H1 (cell line): ENCODE measurements around the gene CAMTA1. TPM values are rescaled to one million over a fixed set of nuclear protein-coding genes. Genes with fewer than 3 reads are reported as not detected.
A peak's percentile ranks its signal among the peaks of the same experiment; 100 is the strongest.

Experiments used
- CTCF ChIA-PET: fragments of 300-600 bp; sonication (Branson Sonifier 250); formaldehyde crosslinking; loops from one replicate; lab custom pipeline; 2021; ENCODE audit not compliant: partially characterized antibody; lab: Charles Lee
- POLR2A ChIA-PET: fragments of 300-600 bp; sonication (Branson Sonifier 250); formaldehyde crosslinking; loops from one replicate; lab custom pipeline; 2021; ENCODE audit warnings: inconsistent platforms; ENCODE audit not compliant: partially characterized antibody; lab: Charles Lee
- DNase-seq, 2 experiments: peaks; one replicate each; pipeline versions ENCODE4 v3.0.0 to v3.0.0-alpha.2; 2010 to 2022; ENCODE audit warnings: low spot score in 2 of 2, low read depth in 1 of 2, mixed read lengths in 1 of 2
- FAIRE-seq: peaks from 2 replicates; lab custom pipeline; 2011; peaks lifted over from hg19 to GRCh38; lab: Jason Lieb, UNC
- H2AFZ ChIP-seq: 2 replicates; pipeline ENCODE4 v1.8.1; 2012; ENCODE audit warnings: low read length, inconsistent platforms
- H2AK5ac ChIP-seq: 2 replicates; pipeline ENCODE4 v1.6.1; 2013; ENCODE audit warnings: low read depth, low read length
- H2BK120ac ChIP-seq: replicated peaks from 2 replicates; pipeline ENCODE3; 2013; ENCODE audit warnings: low read depth, low read length, inconsistent platforms
- H2BK12ac ChIP-seq: 2 replicates; pipeline ENCODE4 v1.6.1; 2013; ENCODE audit warnings: low read depth, low read length
- H2BK15ac ChIP-seq: 2 replicates; pipeline ENCODE4 v1.6.1; 2013; ENCODE audit warnings: low read length
- H2BK20ac ChIP-seq: 2 replicates; pipeline ENCODE4 v1.6.1; 2013; ENCODE audit warnings: low read length
- H2BK5ac ChIP-seq: 2 replicates; pipeline ENCODE4 v1.6.1; 2013; ENCODE audit warnings: low read depth, low read length
- H3K14ac ChIP-seq: 2 replicates; pipeline ENCODE4 v1.6.1; 2013; ENCODE audit warnings: inconsistent platforms; ENCODE audit not compliant: insufficient read length
- H3K18ac ChIP-seq: 2 replicates; pipeline ENCODE4 v1.6.1; 2013; ENCODE audit warnings: low read length; ENCODE audit errors: extremely low read depth
- H3K23ac ChIP-seq: 2 replicates; pipeline ENCODE4 v1.6.1; 2013; ENCODE audit warnings: inconsistent platforms; ENCODE audit not compliant: insufficient read length
- H3K23me2 ChIP-seq: 2 replicates; pipeline ENCODE4 v1.6.1; 2013; ENCODE audit warnings: low read depth, low read length
- H3K27ac ChIP-seq: 2 replicates; pipeline ENCODE4 v1.6.1; 2011; ENCODE audit warnings: low read depth, low read length, inconsistent platforms
- H3K27me3 ChIP-seq, 4 experiments: replicated peaks in 1 of 4; 1 replicate in 1 of 4; 2 replicates in 3 of 4; pipeline versions ENCODE4 v1.6.1 to v1.8.1; 2011 to 2013; ENCODE audit warnings: low read length in 3 of 4, mild to moderate bottlenecking in 3 of 4, inconsistent platforms in 2 of 4, mixed read lengths in 2 of 4, moderate library complexity in 1 of 4; ENCODE audit not compliant: control insufficient read depth in 3 of 4, insufficient read depth in 3 of 4; ENCODE audit errors: extremely low read depth in 1 of 4
- H3K36me3 ChIP-seq, 4 experiments: 2 replicates each; pipeline versions ENCODE4 v1.6.1 to v1.8.1; 2011 to 2013; ENCODE audit warnings: mild to moderate bottlenecking in 4 of 4, low read length in 3 of 4, moderate library complexity in 2 of 4, control low read depth in 1 of 4, inconsistent platforms in 1 of 4; ENCODE audit not compliant: insufficient read depth in 4 of 4, control insufficient read depth in 2 of 4
- H3K4ac ChIP-seq: replicated peaks from 2 replicates; pipeline ENCODE3; 2013; ENCODE audit warnings: low read length, low read depth, mixed read lengths, inconsistent platforms; ENCODE audit not compliant: insufficient read length
- H3K4me1 ChIP-seq, 4 experiments: replicated peaks in 1 of 4; 1 replicate in 1 of 4; 2 replicates in 3 of 4; pipeline versions ENCODE4 v1.6.1 to v1.8.1; 2011 to 2013; ENCODE audit warnings: low read length in 3 of 4, inconsistent platforms in 2 of 4, mixed read lengths in 1 of 4; ENCODE audit not compliant: insufficient read depth in 4 of 4, control insufficient read depth in 3 of 4
- H3K4me2 ChIP-seq, 2 experiments: 2 replicates each; pipeline versions ENCODE4 v1.6.1 to v1.8.1; 2011 to 2013; ENCODE audit warnings: low read depth in 2 of 2, low read length in 2 of 2, control low read depth in 1 of 2, inconsistent platforms in 1 of 2, mild to moderate bottlenecking in 1 of 2; ENCODE audit not compliant: insufficient read depth in 1 of 2
- H3K4me3 ChIP-seq, 4 experiments: fragments of 200-600, 300-600 bp in 1 of 4; sonication (generic), shearing (Covaris generic), sonication (Bioruptor Twin) in 1 of 4; 2 replicates each; pipeline versions ENCODE4 v1.5.1 to v1.8.1; 2011 to 2016; ENCODE audit warnings: low read length in 4 of 4, low read depth in 3 of 4, control low read depth in 2 of 4, inconsistent platforms in 2 of 4, mild to moderate bottlenecking in 2 of 4, mixed read lengths in 1 of 4, moderate library complexity in 1 of 4; ENCODE audit not compliant: insufficient read depth in 2 of 4; ENCODE audit errors: extremely low read depth in 1 of 4
- H3K56ac ChIP-seq: replicated peaks from 2 replicates; pipeline ENCODE3; 2013; ENCODE audit warnings: low read depth, mild to moderate bottlenecking, mixed read lengths, low read length, inconsistent platforms; ENCODE audit not compliant: insufficient read length
- H3K79me1 ChIP-seq: 2 replicates; pipeline ENCODE4 v1.6.1; 2013; ENCODE audit warnings: low read depth, low read length, control low read depth
- H3K79me2 ChIP-seq, 2 experiments: 2 replicates each; pipeline versions ENCODE4 v1.6.1 to v1.8.1; 2012 to 2013; ENCODE audit warnings: low read length in 2 of 2, mild to moderate bottlenecking in 2 of 2, inconsistent platforms in 1 of 2; ENCODE audit not compliant: insufficient read depth in 2 of 2, control insufficient read depth in 1 of 2
- H3K9ac ChIP-seq, 4 experiments: replicated peaks in 1 of 4; 1 replicate in 1 of 4; 2 replicates in 3 of 4; pipeline versions ENCODE4 v1.6.1 to v1.8.1; 2011 to 2013; ENCODE audit warnings: low read depth in 3 of 4, low read length in 3 of 4, control low read depth in 2 of 4, mild to moderate bottlenecking in 2 of 4, moderate library complexity in 2 of 4, inconsistent platforms in 1 of 4; ENCODE audit errors: extremely low read depth in 1 of 4
- H3K9me3 ChIP-seq, 2 experiments: 2 replicates each; pipeline versions ENCODE4 v1.6.1 to v1.8.1; 2012 to 2013; ENCODE audit warnings: mild to moderate bottlenecking in 2 of 2, moderate library complexity in 2 of 2, control low read depth in 1 of 2, inconsistent platforms in 1 of 2, low read depth in 1 of 2, low read length in 1 of 2, mixed read lengths in 1 of 2; ENCODE audit not compliant: insufficient read depth in 2 of 2
- H4K20me1 ChIP-seq, 2 experiments: replicated peaks in 1 of 2; 2 replicates each; pipeline versions ENCODE3 to v1.8.1; 2011 to 2013; ENCODE audit warnings: inconsistent platforms in 2 of 2, low read length in 2 of 2, mild to moderate bottlenecking in 1 of 2; ENCODE audit not compliant: insufficient read depth in 2 of 2, control insufficient read depth in 1 of 2
- H4K5ac ChIP-seq: 2 replicates; pipeline ENCODE4 v1.6.1; 2013; ENCODE audit warnings: low read length, low read depth, mixed read lengths, inconsistent platforms; ENCODE audit not compliant: insufficient read length
- H4K8ac ChIP-seq: 2 replicates; pipeline ENCODE4 v1.8.0; 2013; ENCODE audit warnings: mild to moderate bottlenecking, moderate library complexity, low read length, inconsistent platforms; ENCODE audit not compliant: insufficient read depth; ENCODE audit errors: extremely low read depth
- H4K91ac ChIP-seq: replicated peaks from 2 replicates; pipeline ENCODE3; 2013; ENCODE audit warnings: low read length, mixed read lengths, inconsistent platforms; ENCODE audit not compliant: insufficient read length
- BACH1 ChIP-seq: IDR thresholded peaks from 2 replicates; pipeline ENCODE4 v1.6.1; 2012; ENCODE audit warnings: low read length, improper control_type of control experiment
- CEBPB ChIP-seq: IDR thresholded peaks from 2 replicates; pipeline ENCODE4 v1.6.1; 2012; ENCODE audit warnings: low read depth, low read length
- CREB1 ChIP-seq: IDR thresholded peaks from 2 replicates; pipeline ENCODE4 v1.6.1; 2012; ENCODE audit warnings: inconsistent platforms
- FOSL1 ChIP-seq: IDR thresholded peaks from 2 replicates; pipeline ENCODE4 v1.6.1; 2011; ENCODE audit warnings: mild to moderate bottlenecking, low read depth, low read length, moderate library complexity; ENCODE audit not compliant: insufficient read depth
- POLR2AphosphoS5 ChIP-seq: IDR thresholded peaks from 2 replicates; pipeline ENCODE4 v1.6.1; 2011; ENCODE audit warnings: low read depth, low read length
- SIX5 ChIP-seq: IDR thresholded peaks from 2 replicates; pipeline ENCODE4 v1.6.1; 2011; ENCODE audit warnings: mild to moderate bottlenecking, low read depth, low read length
- SP1 ChIP-seq: IDR thresholded peaks from 2 replicates; pipeline ENCODE4 v1.6.1; 2011; ENCODE audit warnings: low read depth, low read length
- SP4 ChIP-seq: IDR thresholded peaks from 2 replicates; pipeline ENCODE4 v1.6.1; 2012; ENCODE audit warnings: low read length, inconsistent platforms
- SRF ChIP-seq: IDR thresholded peaks from 2 replicates; pipeline ENCODE4 v1.6.1; 2011; ENCODE audit warnings: mild to moderate bottlenecking, low read depth, low read length, moderate library complexity
- TBP ChIP-seq: IDR thresholded peaks from 2 replicates; pipeline ENCODE4 v1.6.1; 2011; ENCODE audit warnings: low read depth, low read length, improper control_type of control experiment
- WGBS, 2 experiments: shearing (Covaris generic) in 1 of 2; methylation state at CpG; one replicate each; pipeline versions ENCODE4 v1.1.6 to v1.1.7; 2013 to 2015; ENCODE audit warnings: low lambda C conversion rate in 2 of 2, mixed read lengths in 2 of 2, inconsistent platforms in 1 of 2, low coverage in 1 of 2, missing lambda C conversion rate in 1 of 2; ENCODE audit not compliant: insufficient replicate concordance in 2 of 2, insufficient coverage in 1 of 2, insufficient read length in 1 of 2; ENCODE audit errors: extremely low coverage in 1 of 2, missing lambda C conversion rate in 1 of 2; 5-methylcytosine and 5-hydroxymethylcytosine counted together
- polyA plus RNA-seq, 7 experiments: library from polyadenylated mRNA; depleted of rRNA in 3 of 7; stranded (reverse) in 5 of 7; unstranded in 2 of 7; fragments of >200 nt in 5 of 7; fragments of 200-250 nt in 2 of 7; gene quantifications; 1 replicate in 5 of 7; 2 replicates in 1 of 7; 4 replicates in 1 of 7; pipeline versions ENCODE4 v1.2.1 to v1.2.3, GENCODE V29; 2011 to 2013; ENCODE audit warnings: missing spikeins in 2 of 7, mixed read lengths in 2 of 7
- total RNA-seq: library from RNA; stranded (reverse); fragmentation: NEBNext Ultra II Directional; extraction: Animal tissue kit (Norgen Biotek cat#: 25700); gene quantifications from 2 replicates; pipeline ENCODE4 v1.2.1, GENCODE V29; 2021
- TF ChIP-seq, protein P1 (sequence below): IDR thresholded peaks from 2 replicates; pipeline ENCODE4 v1.6.1; 2012; ENCODE audit warnings: inconsistent platforms
- TF ChIP-seq, protein P2 (sequence below): IDR thresholded peaks from 2 replicates; pipeline ENCODE4 v1.6.1; 2012; ENCODE audit warnings: inconsistent platforms

The CAMTA1 gene
- total and polyA plus RNA-seq, 2 of the 8 experiments (the other 6 are each of a cell fraction or from before 2014, with no cell fraction given): 65.0 to 119 TPM

DNA sequence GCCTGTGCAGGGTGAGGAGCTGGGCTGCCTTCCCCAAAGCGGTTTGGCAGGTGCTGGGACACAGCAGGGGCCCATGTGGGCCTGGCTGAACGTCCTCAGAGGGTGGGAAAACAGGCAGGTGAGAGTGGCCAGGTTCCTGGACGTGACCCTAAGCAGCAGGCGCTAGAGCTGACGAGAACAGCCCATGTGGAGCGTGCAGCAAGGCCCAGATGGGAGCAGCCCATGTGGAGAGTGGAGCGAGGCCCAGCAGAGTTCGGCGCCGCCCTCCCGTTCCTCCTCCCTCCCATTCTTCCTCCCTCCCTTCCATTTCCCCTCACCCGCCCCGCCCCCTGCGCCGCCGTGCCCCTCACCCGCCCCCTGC, 671.4 kb downstream of the CAMTA1 start:
- Histone ChIP-seq H3K56ac (no peak overlapping the region), H3K4me3 (no peak overlapping the region), H3K4ac (no peak overlapping the region), H3K14ac (no peak overlapping the region), H2AK5ac (no peak overlapping the region), H3K27ac (no peak overlapping the region), H3K79me1 (no peaks in the 10 kb centered on the region), H3K23ac (no peak overlapping the region), H4K20me1 (no peaks in the 10 kb centered on the region), H4K5ac (no peak overlapping the region), H3K18ac (peak overlapping the region; percentile 63; the same call in 1 of the 2 replicates), H3K27me3 (no peaks in the 10 kb centered on the region), H3K79me2 (no peaks in the 10 kb centered on the region), H3K9ac (no peak overlapping the region), H2AFZ (peak overlapping the region; percentile 84), H3K4me1 (peaks cover 0 to 13% (median 5%) of the 10 kb centered on the region in 4 experiments; a peak in 5 of 7 replicates), H3K9me3 (no peaks in the 10 kb centered on the region), H3K23me2 (no peaks in the 10 kb centered on the region), H4K8ac (no peak overlapping the region; the same call in 1 of the 2 replicates), H2BK5ac (no peak overlapping the region), H4K91ac (peak overlapping the region; percentile 89), H2BK15ac (no peak overlapping the region), H2BK12ac (no peak overlapping the region; the same call in 1 of the 2 replicates), H2BK20ac (no peak overlapping the region), H3K36me3 (no peaks in the 10 kb centered on the region), H2BK120ac (no peak overlapping the region), H3K4me2 (no peak overlapping the region; a peak in 1 of 4 replicates)
- DNase-seq (peak in 1 of 2 experiments; percentile 60), FAIRE-seq (no peak)
- POLR2A ChIA-PET: no interaction called here
- 44% methylated on average over 7 of the region's 17 CpGs; no CpG with 5 or more reads in 1 of the 2 experiments for WGBS, 2 experiments
- CTCF ChIA-PET: interaction anchor here (0.6 to 9.9 kb wide), 9 partner anchors 15 to 296 kb away, joined by 3 to 97 read pairs (median 3); no protein-coding TSS in a partner anchor
- TF ChIP-seq SP1 (no peak), CEBPB (no peak), POLR2AphosphoS5 (no peak), SRF (no peak), TBP (no peak), SIX5 (no peak), CREB1 (no peak), BACH1 (no peak), FOSL1 (no peak), SP4 (no peak)
- TF ChIP-seq, protein P1, sequence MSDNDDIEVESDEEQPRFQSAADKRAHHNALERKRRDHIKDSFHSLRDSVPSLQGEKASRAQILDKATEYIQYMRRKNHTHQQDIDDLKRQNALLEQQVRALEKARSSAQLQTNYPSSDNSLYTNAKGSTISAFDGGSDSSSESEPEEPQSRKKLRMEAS: peak; percentile 64
- TF ChIP-seq, protein P2, sequence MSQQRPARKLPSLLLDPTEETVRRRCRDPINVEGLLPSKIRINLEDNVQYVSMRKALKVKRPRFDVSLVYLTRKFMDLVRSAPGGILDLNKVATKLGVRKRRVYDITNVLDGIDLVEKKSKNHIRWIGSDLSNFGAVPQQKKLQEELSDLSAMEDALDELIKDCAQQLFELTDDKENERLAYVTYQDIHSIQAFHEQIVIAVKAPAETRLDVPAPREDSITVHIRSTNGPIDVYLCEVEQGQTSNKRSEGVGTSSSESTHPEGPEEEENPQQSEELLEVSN: peak; percentile 82
